Stimulated activated CD8-positive, alpha-beta memory T cell treated with anti-CD3 and anti-CD28 coated beads, Interleukin-7, amount 100 ng/mL, for 24 hours (primary cell): ENCODE data around the gene XPO6.
"Not testable (repeated sequence)": the region's sequence is repeated elsewhere in the genome, so short reads cannot be mapped to it uniquely, and the experiment has no call there.

Experiments
- DNase-seq: peaks from one replicate; pipeline ENCODE4 v3.0.0-alpha.2; 2020; ENCODE audit warnings: low read depth

Gene XPO6

DNA sequence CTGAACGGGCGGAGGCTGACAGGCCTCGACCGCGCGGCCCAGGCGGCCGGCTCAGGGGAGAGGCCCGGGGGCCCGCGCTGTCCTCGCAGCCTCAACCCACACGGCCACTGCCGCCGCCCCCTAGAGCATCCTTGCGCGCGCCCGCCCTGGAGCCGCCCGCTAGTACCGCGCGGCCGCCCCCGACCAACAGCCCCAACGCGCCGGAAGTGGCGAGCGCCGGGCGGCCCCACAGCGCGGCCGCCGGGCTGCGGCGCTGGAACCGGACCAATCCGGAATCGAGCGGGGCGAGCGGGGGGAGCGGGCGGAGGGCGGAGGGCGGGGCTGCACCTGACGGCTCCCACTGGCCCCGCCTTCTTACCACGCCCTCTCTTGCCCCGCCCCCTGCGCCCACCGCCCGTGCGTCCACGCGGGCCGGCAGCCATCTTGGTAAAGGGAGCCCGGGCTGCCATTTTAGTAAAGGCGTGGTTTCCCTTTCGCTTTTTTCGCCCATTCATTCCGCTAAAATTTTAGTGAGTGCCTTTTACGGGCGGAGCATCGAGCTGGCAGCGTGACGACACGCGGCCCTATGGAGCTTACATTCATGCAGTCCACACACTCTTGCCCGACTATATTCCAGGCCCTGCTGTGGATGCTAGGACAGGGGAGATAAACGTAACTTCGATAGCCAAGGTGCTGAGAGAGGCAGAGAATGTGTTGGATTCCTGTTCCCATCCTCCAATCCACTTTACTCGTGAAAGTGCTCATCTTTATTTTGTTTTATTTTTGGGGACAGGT, at the start of gene XPO6:
Gene XPO6 (minus strand): TSS at position 208 of the 774 bp plus-strand sequence. CDS start 597 bp downstream, outside the sequence.
- DNase-seq = peak; percentile 99

GRCh38 chr16:28260193-28260592, 48.4 kb upstream of the XPO6 start:
- no peak for DNase-seq

DNA sequence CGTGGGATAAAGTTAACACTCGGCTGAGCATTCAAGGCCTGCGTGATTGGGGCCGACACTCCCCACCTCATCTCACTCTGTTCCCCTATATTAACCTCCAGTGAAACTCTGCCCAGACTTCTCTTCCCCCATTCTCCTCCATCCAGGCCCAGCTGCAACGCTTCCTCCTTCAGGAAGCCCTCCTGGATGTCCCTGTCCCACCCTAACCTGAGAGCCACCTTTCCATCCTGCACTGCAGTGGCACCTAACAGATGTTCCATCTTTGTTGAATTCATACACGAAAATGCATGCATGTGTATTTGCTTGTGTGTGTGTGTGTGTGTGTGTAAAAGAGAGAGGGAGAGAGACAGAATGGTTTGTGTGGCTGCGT, 48.0 kb upstream of the XPO6 start:
- DNase-seq = no peak

GRCh38 chr16:28259091-28259780, 47.5 kb upstream of the XPO6 start:
- DNase-seq = no peak

- DNase-seq = no peak
These were observed 46.8 kb upstream of the XPO6 start for GRCh38 chr16:28258567-28258966.

GRCh38 chr16:28257256-28257655, 45.5 kb upstream of the XPO6 start:
- no peak for DNase-seq

DNA sequence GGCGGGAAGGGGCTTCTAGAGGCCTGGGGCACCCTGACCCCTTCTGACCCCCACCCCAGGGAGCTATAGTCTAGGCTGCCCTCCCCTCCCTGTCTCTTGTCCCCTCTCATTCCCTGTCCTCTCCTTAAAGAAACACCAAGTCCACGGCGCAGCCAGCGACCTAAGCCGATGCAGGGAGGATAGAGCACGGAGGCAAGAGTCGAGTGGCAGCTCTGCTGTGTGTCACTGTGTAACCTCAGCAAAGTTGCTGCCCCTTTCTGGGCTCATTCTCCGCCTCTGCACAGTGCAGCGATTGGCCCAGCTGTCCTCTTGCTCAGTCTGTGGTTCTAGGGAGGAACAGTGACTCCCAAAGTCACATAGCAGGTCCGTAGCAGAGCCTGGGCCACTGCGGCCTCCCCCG, 44.1 kb upstream of the XPO6 start:
- no peak for DNase-seq

DNA sequence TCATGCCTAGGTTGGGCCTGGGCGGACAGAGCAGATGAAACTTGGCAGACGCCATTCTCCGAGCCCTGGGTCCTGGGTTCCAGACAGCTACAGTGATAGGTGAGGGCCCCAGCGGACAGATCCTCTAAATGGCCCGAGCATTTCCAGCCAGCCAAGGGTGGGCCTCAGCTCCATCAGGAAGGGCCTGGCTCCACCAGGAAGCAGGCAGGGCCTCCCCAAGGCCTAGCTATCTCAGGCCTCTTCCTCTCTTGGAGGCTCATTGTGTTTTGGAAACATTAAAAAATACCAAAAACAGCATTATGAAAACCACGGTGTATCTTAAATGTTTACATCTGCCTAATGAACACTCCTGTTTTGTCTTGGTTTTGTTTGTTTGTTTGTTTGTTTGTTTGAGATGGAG, 42.4 kb upstream of the XPO6 start:
- DNase-seq = no peak

DNA sequence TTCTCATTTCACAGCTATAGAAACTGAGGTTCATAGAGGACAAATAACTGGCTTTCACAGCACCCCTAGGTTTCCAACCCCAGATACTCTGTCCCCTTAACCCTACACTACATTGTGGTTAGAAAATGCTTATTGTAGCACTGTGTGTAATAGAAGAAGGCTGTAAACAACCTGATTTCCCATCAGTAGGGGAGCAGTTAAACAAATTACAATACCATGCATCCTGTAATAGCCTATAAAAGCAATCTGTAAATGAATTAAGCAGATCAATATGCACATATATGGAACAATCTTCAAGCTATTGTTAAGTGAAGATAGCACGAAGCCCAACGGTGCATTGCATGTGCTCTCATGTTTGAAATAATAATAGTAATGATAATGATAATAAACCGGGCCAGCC, 39.2 kb upstream of the XPO6 start:
- DNase-seq = no peak

GRCh38 chr16:28249483-28249882, 37.7 kb upstream of the XPO6 start:
- DNase-seq = not testable (repeated sequence)

DNA sequence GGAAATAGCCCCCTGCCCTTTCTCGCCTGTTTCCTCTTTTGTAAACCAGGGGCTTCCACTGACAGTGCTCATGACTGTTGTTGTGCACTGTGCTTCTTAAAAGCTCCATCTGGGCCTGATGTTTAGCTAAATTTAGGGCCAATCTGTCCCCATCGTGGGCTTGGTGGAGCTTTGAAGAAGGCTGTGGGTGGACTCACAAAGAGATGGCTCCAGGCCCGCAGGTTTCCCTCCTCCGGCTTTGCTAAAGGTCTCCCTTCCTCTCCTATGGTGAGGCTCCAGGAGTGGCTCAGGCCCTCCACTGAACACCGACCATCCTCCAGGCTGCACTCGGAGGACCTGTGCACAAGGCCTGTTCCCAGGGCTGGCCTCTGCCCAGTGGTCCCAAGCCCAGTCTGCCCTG, 30.2 kb upstream of the XPO6 start:
- DNase-seq = no peak

DNA sequence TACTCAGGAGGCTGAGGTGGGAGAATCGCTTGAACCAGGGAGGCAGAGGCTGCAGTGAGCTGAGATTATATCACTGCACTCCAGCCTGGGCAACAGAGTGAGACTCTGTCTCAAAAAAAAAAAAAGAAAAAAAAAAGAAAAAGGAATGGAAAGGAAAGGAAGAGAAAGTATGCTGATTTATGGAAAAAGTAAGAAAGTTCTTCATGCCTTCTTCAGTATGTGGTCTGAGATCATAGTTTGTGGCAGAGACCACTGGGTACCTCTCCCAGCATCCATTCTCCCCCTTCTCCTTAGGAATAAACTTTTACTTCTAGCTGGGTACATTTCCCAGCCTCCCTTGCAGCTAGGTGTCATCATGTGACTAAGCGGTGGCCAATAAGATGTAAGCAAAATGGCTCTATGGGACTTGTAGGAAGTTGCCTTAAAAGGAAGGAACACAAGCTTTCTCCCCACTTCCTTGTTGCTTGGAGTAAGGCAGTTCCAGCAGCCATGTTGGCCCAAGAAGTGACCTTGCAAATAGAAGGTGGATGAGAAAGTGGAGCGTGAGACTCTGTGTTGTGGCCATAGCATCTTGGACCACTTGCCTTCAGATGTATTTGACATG, 26.1 kb upstream of the XPO6 start:
- DNase-seq = no peak

DNA sequence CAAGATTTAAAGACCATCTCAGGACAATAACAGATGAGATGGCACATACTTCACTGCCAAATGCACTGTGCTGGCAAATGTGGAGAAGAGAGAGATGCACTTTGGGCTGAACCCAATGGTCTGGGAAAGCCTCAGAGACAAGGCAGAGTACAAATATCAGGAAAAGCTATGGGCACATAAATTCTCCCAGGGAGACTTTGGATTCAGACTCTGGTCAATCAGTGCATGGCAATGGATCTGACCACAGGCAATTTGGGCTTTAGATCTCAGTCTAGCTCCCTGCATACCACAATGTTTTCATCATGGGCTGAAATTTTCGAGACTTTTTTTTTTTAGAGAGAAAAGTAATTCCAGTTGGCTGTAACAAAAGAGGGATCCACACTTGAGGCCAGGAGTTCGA, 20.0 kb upstream of the XPO6 start:
- DNase-seq = no peak

- not testable (repeated sequence) for DNase-seq
These were observed 12.1 kb upstream of the XPO6 start for GRCh38 chr16:28223909-28224308.

DNA sequence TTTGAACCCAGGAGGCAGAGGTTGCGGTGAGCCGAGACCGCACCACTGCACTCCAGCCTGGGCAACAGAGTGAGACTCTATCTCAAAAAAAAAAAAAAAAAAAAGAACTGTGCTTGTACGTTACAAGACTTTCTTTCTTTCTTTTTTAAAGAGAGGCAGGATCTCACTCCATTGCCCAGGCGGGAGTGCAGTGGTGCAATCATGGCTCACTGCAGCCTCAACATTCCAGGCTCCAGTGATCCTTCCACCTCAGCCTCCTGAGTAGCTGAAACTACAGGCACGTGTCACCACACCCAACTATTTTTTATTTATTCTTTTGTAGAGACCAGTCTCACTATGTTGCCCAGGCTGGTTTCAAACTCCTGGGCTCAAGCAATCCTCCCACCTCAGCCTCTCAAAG, 8.0 kb upstream of the XPO6 start:
- not testable (repeated sequence) for DNase-seq

DNA sequence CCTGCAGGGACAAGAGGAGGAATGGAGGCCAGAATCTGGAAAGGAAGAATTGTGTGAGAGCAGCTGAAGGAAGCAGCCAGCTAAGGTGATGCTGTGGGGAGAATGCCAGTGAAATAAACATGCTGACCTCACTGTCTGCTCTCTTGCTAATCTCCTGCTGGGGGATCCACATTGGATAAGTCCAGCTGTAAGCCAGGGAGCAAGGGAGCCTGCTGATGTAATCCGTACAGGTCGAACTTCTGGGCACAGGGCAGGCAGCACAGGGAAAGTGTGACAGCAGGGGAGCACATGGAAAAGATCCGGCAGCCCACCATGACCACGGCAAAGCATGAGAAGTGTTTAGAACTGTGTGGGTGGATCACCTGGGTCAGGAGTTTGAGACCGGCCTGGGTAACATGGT, 7.5 kb upstream of the XPO6 start:
- DNase-seq = no peak

DNA sequence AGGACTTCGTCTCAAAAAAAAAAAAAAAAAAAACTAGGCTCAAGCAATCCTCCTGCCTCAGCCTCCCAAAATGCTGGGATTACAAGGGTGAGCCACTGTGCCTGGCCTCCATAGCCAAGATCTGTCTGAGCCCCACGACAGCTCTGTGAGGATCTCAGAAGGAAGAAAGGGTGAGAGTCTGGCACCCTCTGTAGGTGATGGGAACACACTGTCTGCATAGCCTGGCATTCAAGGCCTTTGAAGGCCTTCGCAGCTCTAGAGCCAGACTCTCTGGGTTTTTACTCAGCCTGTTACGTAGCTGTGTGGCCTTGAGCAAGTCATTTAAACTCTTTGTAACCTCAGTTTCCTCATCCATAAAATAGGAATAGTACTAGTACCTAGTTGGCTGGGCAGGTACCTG, 6.3 kb upstream of the XPO6 start:
- DNase-seq = no peak

DNA sequence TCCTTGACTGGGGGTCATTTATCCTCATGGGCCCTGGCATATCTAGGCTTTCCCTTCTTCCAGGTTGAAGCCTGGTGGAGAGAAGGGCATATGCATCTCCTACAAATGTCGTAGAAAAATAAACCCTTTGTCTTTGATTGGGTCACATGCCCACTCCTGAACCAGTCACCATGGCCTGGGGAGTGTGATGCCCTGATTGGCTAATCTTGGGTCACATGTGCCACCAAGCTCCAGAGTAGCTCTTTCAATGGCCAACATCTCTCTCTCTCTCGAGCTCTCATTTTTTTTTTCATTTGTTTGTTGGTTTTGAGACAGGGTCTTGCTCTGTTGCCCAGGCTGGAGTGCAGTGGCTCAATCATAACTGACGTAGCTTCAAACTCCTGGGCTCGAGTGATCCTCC, 5.6 kb upstream of the XPO6 start:
- no peak for DNase-seq

DNA sequence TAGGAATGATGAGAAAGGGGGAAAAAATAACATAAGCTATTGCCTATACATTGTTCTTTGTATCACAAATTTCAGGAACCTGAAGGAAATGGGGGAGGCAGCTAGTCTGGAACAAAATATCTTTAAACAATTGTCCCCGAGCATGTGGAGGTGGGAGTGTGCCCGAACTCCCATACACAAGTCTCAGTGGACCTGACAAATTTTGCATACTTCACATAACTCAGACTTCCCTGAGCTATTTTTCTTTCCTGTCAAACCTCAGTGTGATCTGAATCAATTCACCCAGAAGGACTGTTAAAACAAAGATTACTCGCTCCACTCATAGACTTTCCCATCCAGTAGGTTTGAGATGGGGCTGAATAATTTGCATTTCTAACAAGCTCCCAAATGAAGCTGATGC, 1.6 kb upstream of the XPO6 start:
- DNase-seq = no peak

- no peak for DNase-seq
These were observed 738 bp upstream of the XPO6 start for GRCh38 chr16:28212532-28212873.

- peak; percentile 52 for DNase-seq
These were observed 681 bp downstream of the XPO6 start for GRCh38 chr16:28210979-28211588.

DNA sequence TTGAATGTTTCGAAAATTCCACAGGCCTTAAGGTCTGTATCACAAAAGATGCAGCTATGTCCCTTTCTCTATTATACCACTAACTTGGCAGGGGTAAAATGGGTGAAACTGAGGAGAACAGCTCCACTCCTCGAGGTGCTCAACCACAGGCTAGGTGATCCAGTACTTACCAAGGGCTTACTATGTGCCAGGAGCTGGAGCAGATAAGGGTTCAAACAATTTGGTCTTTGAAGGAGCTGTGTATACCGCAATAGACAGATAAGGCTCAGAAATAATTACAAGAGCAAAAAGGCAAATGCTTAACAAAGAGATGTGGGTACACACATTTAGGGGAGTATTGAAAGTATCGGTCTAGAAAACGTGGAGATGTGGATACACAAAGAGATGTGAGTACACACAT, 1.5 kb downstream of the XPO6 start:
- no peak for DNase-seq

- DNase-seq = no peak
These were observed 2.9 kb downstream of the XPO6 start for GRCh38 chr16:28208824-28209223.
